AG09309 (cell line): ENCODE measurements around the gene PDLIM4.

Source experiments
- DNase-seq: peaks from one replicate; pipeline ENCODE4 v3.0.0-alpha.2; 2010; ENCODE audit warnings: low read depth
- H3K4me3 ChIP-seq: 2 replicates; pipeline ENCODE4 v1.5.1; 2011; ENCODE audit warnings: mild to moderate bottlenecking, low read depth, low read length, moderate library complexity; ENCODE audit not compliant: control insufficient read depth
- TF ChIP-seq, protein P1 (sequence below): IDR thresholded peaks from 2 replicates; pipeline ENCODE4 v1.5.1; 2011; ENCODE audit warnings: mild to moderate bottlenecking, low read depth, low read length, inconsistent platforms; ENCODE audit not compliant: insufficient read depth, control insufficient read depth; ENCODE audit errors: missing control alignments

PDLIM4 gene

GRCh38 chr5:132237670-132238069 is 19.8 kb upstream of the PDLIM4 start:
- no peak overlapping the region for H3K4me3 ChIP-seq
- TF ChIP-seq, protein P1, sequence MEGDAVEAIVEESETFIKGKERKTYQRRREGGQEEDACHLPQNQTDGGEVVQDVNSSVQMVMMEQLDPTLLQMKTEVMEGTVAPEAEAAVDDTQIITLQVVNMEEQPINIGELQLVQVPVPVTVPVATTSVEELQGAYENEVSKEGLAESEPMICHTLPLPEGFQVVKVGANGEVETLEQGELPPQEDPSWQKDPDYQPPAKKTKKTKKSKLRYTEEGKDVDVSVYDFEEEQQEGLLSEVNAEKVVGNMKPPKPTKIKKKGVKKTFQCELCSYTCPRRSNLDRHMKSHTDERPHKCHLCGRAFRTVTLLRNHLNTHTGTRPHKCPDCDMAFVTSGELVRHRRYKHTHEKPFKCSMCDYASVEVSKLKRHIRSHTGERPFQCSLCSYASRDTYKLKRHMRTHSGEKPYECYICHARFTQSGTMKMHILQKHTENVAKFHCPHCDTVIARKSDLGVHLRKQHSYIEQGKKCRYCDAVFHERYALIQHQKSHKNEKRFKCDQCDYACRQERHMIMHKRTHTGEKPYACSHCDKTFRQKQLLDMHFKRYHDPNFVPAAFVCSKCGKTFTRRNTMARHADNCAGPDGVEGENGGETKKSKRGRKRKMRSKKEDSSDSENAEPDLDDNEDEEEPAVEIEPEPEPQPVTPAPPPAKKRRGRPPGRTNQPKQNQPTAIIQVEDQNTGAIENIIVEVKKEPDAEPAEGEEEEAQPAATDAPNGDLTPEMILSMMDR = no peak
- no peak for DNase-seq

DNA sequence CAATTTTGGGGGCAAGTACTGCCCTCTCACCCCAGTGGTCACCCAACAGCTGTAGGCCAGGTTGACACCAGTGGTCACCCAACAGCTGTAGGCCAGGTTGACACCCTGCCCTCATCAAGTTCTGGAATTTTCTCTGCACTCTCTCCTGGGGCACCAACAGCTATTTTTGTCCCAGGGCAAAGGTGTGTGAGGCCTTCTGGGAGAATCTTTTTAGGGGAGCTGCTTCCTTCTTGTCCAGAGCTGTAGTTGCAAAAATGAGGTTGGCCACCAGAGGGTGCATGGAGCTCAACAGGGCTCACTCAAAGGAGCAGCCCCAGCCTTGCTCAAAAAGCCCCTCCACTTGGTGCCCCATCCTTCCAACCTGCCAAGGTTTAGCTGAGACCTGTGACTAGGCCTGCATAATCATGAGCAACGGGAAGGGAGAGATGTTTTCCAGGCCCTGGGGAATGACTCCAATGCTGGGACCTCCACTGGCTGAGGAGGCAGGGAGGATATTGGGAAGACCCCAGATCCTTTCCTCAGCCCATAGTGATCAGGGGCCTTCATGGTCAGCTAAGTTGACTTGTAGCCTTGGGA is 19.2 kb upstream of the PDLIM4 start:
- TF ChIP-seq, protein P1 = peak; percentile 88
- DNase-seq = no peak
- no peak overlapping the region for H3K4me3 ChIP-seq

DNA sequence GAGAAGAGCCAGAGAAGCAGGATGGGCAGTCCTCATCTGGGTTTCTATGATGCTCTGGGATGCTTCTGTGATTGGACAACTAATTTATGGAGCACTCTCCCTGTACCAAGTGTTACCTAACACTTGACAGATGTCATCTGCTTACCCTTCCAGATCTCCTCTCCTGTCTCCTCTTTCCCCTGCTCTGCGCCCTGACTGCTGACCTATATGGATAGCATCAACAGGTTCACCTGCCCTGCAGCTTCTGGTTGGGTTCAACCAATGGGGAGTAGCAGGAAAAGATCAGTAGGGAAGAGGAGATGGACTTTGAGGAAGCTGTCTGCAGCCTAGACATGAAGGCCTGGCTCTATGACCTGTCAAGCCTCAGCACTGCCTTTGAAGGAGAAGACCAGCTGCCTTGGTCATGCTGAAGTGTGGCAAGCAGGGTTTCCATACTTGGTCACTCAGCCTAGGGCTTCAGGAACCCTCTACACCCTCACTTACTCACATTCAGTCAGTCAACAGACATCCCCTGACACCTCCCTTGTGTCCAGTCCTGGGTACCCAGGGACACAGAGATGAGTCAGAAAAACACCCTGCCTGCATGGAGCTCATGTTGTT is 18.5 kb upstream of the PDLIM4 start:
- TF ChIP-seq, protein P1 = no peak
- DNase-seq = no peak
- no peak overlapping the region for H3K4me3 ChIP-seq

- no peak for DNase-seq
- TF ChIP-seq, protein P1 = no peak
- no peak overlapping the region for H3K4me3 ChIP-seq
These were observed 17.7 kb upstream of the PDLIM4 start for GRCh38 chr5:132239776-132240175.

GRCh38 chr5:132243366-132243977 is 14.0 kb upstream of the PDLIM4 start:
- DNase-seq = no peak
- no peak overlapping the region for H3K4me3 ChIP-seq

DNA sequence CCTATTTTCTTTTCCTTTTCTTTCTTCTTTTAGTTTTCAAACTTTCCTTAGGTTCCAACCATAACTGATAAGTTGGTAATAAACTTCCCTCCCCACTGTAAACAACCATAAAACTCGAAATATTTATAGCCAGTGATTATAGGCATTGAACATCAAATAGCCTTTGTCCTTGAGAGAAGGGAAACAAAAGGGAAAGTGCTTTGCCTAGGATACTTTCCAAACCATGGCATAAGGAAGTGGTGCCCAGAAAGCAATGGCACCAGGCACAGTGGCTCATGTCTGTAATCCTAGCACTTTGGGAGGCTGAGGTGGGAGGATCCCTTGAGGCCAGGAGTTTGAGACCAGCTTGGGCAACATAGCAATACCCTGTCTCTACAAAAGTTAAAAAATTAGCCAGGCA is 11.9 kb upstream of the PDLIM4 start:
- TF ChIP-seq, protein P1 = no peak
- DNase-seq = no peak

More at GRCh38 chr5:132243366-132243977, 14.0 kb upstream of the PDLIM4 start:
- TF ChIP-seq, protein P1 = no peak

More for the DNA sequence above, 11.9 kb upstream of the PDLIM4 start:
- H3K4me3 ChIP-seq = no peak overlapping the region
